Activated effector memory CD4-positive, alpha-beta T cell treated with Interleukin-2 at 50 U/mL for 16 hours (primary cell): ENCODE measurements around the gene USP38.
"Not testable (repeated sequence)": the region's sequence is repeated elsewhere in the genome, so short reads cannot be mapped to it uniquely, and the experiment has no call there.

Experiments
- DNase-seq: peaks from one replicate; pipeline ENCODE4 v3.0.0-alpha.2; 2020

USP38 gene

DNA sequence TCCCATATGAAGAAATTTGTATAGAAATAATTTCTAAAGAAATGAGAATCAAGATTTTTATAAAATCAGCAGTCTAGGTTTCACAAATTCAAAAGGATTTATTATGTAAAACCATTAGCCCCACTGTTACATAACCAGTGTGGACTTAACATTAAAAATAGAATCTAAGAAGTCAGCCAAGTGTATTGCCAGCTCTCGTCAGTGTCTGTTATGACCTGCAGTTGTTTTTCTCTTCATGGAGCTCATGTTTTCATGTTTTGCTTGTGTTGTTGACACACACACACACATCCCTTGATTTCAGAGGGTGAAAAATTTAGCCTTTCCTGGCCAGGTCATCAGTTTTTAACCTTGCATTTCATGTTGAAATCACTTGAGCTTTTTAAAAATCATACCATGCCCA lies 39.5 kb downstream of the USP38 start:
- no peak for DNase-seq

- no peak for DNase-seq
These were observed 40.5 kb downstream of the USP38 start for GRCh38 chr4:143225167-143225566.

DNA sequence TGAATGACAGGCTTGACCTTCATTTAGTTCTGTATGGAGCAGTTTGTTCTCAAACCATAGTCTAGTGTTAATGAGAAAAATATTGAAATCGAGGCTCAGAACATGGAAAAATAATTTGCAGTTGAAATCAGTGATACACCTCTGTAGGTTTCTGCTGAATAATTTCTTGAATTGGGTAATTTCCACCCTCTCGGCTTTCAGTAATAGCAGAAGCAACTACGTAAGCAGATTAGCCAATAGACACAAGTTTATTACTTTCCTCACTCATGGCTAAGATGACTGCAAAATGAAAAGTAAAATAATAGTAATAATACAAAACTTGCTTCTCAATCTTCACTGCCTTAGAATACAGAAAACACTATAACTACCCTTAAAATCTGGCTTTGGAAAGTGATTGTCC lies 46.0 kb downstream of the USP38 start:
- DNase-seq, result no peak

DNA sequence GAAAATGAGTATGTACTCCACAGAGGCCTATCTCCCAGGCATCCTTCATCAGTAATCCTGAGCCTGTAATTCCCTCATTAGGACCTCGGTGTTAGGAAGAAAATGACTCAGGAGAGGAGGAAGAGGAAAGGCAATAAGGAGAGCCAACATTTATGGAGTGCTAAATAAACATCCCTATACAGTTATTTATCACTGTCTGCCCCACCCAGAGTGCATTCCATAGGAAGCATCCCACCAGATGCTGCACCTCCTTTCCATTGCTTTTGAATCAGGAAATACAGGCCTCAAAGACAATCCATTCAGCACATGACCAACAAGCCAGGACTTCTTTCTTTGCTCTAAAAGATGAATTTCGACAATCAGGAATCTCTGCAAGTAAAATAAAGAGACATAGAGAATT lies 47.6 kb downstream of the USP38 start:
- DNase-seq, result no peak

DNA sequence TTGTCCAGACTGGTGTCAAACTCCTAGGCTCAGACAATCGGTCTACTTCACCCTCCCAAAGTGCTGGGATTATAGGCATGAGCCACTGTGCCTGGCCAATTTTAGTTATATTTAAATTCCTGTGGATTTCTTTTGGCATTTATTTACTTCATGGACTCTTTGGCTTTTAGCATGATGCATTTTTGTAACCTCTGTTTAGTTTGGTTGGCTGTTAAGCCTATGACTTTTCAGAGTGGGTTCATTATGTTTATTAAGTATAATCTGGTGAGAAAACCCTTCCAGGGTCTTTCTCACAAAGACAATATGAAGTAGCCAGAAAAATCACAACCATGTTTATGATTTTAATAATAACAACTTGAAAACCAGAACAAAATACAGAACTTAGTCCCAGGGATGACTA lies 49.4 kb downstream of the USP38 start:
- no peak for DNase-seq

GRCh38 chr4:143237195-143237594 lies 52.5 kb downstream of the USP38 start:
- not testable (repeated sequence) for DNase-seq

- no peak for DNase-seq
These were observed 56.4 kb downstream of the USP38 start for GRCh38 chr4:143240939-143241679.

DNA sequence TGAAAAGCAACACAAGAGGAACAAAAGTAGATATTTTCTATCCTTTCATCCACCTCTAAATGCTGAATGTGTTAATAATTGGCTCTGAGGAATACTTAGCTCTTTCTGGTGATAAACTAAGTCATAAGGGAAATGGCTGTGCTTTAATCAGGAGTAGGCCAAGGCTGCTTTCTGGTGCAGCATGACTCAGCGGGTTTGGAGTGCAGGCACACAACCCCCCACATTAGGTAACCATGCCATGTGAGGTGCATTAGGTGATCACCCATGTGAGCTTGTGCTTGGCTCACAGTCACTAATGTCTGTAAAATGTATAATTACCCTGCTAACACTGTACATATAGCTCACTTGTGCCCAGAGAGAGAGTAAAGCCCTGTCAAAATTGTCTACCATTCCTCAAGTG lies 57.2 kb downstream of the USP38 start:
- no peak for DNase-seq

DNA sequence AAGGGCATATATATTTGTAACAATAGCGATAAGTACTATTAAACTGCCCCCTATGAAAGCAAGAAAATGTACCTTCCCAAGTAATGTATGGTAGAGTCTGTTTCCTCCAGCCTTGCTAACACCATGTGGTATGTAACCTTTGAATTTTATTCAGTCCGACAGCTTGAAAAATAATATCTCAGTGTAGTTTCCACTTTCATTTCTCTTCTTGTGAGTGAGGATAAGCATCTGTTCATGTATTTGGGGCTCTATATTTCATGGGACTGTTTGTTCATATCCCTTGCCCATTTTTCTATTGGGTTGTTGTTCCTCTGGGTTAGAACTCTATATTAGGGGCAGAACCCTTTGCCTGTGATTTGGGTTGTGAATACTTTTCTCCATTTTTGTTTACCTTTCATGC lies 58.3 kb downstream of the USP38 start:
- DNase-seq, result no peak

- DNase-seq, result no peak
These were observed 62.3 kb downstream of the USP38 start for GRCh38 chr4:143246977-143247376.

DNA sequence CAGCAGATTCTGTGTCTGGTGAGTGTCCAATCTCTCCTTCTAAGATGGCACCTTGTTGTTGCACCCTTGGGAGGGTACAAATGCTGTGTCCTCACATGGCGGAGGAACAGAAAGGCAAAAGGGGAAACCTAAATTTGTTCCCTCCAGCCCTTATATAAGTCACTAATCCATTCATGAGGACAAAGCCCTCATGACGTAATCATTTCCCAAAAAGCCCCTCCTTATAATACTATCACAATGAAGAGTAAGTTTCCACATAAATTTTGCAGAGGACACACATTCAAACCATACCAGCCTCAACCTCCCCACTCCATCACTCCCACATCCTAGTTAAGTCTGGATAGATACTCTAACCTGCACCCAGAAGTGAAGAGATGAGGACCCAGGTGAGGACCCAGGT lies 63.1 kb downstream of the USP38 start:
- no peak for DNase-seq

DNA sequence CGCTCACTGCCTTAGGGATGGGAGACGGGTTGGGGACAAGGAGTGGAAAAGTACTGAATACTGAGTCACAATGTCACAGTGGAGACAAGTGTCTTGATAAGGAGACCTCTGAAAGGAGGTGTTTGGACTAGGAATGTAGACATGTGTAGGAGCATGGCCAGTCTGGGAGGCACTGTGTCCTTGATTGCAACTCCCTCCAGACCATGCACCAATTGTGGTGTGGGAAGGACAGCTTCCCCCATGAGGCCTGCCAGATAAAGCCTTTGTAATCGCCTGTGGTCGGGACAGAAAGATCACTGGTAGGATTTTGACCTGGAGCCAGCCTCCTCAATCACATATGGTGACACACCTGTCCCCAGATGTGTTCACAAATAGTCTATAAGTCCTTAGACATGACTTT lies 64.1 kb downstream of the USP38 start:
- DNase-seq, result no peak

- no peak for DNase-seq
These were observed 65.9 kb downstream of the USP38 start for GRCh38 chr4:143250617-143251016.

GRCh38 chr4:143251348-143251747 lies 66.6 kb downstream of the USP38 start:
- no peak for DNase-seq

GRCh38 chr4:143251779-143252178 lies 67.1 kb downstream of the USP38 start:
- no peak for DNase-seq

DNA sequence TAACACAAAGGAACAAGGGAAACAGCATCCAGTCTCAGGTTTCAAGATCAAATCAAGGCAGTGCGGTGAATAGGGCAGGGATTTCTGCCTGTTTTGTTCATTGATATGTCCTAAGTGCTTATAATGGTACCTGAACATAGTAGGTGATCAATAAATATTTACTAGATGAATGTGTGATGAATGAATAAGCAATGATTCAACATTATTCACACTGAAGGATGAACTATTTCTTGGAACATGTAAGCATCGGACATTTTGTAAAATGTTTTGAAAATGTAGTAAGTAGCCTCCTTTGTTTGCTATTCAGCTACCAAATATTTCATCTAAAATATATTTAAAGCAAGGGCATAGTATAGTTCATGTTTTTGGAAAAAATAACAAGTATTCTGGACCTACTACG lies 67.8 kb downstream of the USP38 start:
- no peak for DNase-seq

DNA sequence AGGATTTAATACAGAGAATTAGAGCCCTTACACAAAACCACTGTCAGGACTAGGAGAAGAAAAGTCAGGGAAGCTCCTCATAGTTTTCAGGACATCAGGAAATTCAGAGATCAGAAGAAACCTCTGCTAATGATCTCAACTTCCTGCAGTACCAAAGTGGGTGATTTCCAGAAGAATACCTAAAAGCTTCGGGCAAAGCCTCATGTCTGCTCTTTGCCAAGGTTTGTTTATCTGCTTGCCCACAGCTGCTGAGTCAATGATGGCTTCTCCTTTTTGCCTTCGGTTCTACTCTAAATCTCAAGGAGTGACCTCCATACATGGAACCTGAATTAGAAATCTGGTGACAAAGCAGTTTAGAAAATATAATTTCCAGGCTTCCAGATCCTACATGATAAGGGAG lies 68.4 kb downstream of the USP38 start:
- no peak for DNase-seq

DNA sequence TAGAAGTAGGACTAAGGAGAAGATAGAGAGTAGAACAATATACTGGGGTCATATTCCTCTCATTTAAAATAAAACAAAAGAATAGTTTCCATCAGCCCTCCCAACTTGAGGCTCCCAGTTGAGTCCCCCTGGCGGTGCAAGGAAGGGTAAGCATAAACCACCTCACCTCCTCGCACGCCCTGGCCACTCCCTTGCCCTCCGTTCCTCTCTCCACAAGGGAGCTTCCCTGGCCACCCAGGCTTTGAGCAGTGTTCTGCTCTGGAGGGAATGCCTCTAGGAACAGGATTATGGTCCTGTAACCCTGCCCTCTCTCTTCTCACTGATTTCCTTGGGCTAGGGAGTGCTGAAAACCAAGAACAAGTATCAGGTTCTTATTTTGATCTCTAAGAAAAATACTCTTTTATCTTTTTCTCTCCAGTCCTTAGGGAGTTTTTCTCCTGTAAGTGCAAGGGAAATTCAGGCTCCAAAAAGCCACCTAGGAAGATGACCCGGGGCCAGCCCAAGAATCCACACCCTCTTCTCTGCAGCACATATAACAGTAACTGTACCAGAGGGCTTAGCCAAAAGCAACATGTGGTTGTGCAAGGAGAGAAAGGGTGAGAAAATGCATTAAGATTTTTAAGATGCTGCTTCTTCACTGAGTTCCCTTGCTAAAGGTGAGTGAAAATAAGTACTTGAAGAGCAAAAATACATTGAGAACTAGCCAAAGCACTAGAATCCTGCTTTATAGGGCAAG lies 69.9 kb downstream of the USP38 start:
- DNase-seq, result no peak

GRCh38 chr4:143256456-143256855 lies 71.7 kb downstream of the USP38 start:
- DNase-seq, result no peak

DNA sequence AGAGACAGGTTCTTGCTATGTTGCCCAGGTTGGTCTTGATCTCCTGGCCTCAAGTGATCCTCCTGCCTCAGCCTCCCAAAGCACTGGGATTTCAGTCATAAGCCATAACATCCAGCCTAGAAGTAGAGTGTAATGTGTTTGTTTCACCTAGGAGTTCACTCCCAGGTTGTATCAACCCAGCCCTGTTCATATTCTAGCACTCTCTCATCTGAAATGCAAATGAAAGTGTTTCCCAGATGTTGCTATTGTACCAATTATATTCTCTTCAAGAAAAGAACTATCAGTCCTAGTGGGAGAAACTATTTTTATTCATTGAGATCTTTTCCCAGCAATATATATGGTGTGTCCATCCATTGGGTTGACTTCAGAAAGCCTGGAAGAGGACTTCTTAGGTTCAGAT lies 72.6 kb downstream of the USP38 start:
- no peak for DNase-seq

DNA sequence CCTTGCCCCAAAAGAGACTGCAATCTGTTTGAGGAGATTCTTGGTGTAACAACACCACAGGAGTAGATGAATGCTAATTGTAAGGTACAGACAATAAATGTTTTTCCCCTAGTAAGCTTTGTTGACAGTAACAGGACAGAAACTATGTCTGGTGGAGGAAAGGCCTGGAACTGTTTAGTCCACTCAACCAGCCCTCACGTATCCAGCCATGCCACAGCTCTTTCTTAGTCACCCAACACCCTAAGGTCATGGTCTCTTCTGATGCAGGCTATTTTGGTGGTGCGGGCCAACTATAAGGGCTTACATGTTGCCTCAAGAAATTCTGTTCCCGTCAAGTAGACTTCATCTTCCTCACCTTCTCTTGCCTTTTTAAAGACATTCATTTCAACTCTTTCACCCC lies 76.0 kb downstream of the USP38 start:
- DNase-seq, result no peak

GRCh38 chr4:143262838-143263237 lies 78.1 kb downstream of the USP38 start:
- no peak for DNase-seq

DNA sequence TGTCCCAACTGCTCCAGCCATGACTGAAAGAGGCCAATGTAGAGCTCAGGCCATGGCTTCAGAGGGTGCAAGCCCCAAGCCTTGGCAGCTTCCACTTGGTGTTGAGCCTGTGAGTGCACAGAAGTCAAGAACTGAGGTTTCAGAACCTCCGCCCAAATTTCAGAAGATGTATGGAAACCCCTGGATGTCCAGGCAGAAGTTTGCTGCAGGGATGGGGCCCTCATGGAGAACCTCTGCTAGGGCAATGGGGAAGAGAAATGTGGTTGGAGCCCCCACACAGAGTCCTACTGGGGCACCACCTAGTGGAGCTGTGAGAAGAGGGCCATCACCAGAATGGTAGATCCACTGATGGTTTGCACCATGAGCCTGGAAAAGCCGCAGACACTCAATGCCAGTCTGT lies 83.0 kb downstream of the USP38 start:
- not testable (repeated sequence) for DNase-seq

DNA sequence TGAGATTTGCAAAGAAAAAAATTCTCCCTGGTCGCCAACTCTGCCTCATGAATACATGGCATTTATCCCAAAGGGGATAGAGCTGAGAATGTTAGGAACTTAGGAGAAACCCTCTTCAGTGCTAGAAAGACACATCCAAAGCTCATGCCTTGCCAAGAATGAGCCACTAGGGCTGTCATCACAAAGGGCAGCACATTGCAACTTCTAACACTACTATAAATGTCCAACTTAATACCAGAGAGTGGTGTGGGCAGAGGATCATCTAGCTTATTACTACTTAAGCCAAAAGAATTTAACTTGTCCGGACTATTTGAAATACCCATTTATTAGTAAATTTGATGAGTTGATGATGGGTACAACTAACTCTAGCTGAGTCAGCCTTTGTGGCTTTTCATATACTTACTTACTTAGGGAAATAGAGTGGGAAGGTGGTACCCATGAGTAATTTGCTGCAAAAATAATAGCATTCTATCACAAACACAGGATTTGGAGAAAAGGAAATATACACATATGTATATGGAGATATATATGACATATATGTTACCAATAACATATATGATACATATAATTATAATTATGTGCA lies 85.6 kb downstream of the USP38 start:
- no peak for DNase-seq
